ENCODE results near the gene RIN3.

Gene RIN3

GRCh38 chr14:92556863-92557543, 43.4 kb downstream of the RIN3 start:
- no peak for DNase-seq

- DNase-seq, result no peak
These were observed 43.9 kb downstream of the RIN3 start for GRCh38 chr14:92557544-92557912.

GRCh38 chr14:92558319-92558718, 44.7 kb downstream of the RIN3 start:
- DNase-seq, result no peak

GRCh38 chr14:92559486-92559885, 45.9 kb downstream of the RIN3 start:
- no peak for DNase-seq

- no peak for DNase-seq
These were observed 46.7 kb downstream of the RIN3 start for GRCh38 chr14:92560106-92560865.

- DNase-seq, result no peak
These were observed 48.4 kb downstream of the RIN3 start for GRCh38 chr14:92561906-92562479.

- no peak for DNase-seq
These were observed 49.8 kb downstream of the RIN3 start for GRCh38 chr14:92563359-92563758.

- DNase-seq, result no peak
These were observed 50.2 kb downstream of the RIN3 start for GRCh38 chr14:92563765-92564285.

- no peak for DNase-seq
These were observed 50.9 kb downstream of the RIN3 start for GRCh38 chr14:92564344-92565039.

- no peak for DNase-seq
These were observed 51.6 kb downstream of the RIN3 start for GRCh38 chr14:92565040-92565717.

DNA sequence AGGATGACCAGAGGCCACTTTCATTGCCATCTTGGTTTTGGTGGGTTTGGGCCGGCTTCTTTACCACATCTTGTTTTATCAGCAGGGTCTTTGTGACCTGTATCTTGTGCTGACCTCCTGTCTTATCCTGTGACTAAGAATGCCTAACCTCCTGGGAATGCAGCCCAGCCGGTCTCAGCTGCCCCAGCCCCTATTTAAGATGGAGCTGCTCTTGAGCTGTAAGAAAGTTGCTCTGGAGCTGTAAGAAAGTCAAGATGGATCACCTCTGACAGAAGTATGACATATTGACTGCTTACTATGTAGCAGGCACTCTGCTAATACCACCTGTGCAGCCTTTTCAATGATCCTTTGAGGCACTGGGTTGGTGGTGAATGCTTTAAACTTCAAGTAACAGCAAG, 52.1 kb downstream of the RIN3 start:
- no peak for DNase-seq

DNA sequence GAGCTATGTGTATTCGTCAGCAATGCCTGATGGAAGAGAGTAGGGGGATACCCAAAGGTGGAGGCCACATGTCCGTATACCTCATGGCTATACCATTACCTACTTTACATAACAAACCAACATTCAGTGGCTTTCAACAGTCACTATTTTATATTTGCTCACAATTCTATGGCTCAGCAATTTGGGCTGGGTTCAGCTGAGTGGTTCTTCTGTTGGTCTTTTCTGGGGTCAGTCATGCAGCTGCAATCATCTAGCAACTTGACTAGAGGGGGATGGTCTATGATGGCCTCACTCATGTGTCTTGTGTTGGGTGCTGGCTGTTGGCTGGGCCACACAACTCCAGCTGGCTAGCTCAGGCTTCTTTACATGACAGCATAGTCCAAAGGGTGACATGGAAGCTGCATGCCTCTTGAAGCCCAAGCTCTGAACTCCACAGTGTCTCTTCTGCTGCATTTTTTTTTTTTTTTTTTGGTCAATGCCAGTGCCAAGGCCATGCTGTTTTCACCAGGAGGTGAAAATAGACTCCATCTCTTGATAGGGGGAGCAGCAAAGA, 53.7 kb downstream of the RIN3 start:
- DNase-seq, result no peak

DNA sequence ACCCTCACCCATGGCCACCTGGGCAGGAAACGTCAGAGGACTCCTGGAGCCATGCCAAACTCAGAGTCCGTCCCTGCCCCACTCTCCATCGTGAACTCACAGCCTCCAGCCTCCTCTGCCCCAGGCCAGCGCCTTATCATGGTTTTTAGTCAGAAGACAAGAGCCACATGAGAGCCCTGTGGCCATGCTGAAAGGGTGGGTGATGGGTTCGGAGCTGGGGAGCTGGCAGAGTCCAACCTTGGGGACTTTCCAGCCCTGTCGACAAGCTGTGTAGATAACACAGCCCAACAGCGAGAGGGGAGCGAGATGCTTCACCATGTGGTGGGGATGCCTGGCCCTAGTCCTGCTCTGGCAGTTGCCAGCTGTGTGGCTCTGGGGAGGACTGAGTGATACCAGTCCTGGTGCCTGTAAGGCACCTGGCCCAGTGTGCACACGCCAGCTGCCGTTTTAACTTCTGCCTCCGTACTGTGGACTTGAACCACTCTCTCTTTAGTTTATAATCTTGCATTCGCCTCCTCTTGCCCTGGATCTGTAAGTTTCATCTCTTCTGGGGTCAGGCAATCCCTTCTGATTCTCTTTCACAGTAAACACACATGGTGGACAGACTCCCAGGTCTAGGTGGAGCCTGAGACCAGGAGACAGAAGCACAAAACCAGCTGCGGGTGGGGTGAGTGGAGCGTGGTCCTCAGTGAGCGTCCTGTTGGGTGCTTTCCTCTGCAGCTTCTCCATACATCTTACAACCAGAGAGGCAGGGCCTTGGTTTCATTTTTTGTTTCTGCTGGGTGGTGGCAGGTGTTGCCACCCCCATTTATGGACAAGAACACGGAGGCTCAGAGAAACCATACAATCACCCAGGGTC, 55.3 kb downstream of the RIN3 start:
- DNase-seq, result no peak

GRCh38 chr14:92570674-92571262, 57.2 kb downstream of the RIN3 start:
- DNase-seq, result no peak

- no peak for DNase-seq
These were observed 58.5 kb downstream of the RIN3 start for GRCh38 chr14:92572050-92572449.

GRCh38 chr14:92573761-92574498, 60.3 kb downstream of the RIN3 start:
- DNase-seq, result no peak

- DNase-seq, result no peak
These were observed 61.6 kb downstream of the RIN3 start for GRCh38 chr14:92575061-92575747.

DNA sequence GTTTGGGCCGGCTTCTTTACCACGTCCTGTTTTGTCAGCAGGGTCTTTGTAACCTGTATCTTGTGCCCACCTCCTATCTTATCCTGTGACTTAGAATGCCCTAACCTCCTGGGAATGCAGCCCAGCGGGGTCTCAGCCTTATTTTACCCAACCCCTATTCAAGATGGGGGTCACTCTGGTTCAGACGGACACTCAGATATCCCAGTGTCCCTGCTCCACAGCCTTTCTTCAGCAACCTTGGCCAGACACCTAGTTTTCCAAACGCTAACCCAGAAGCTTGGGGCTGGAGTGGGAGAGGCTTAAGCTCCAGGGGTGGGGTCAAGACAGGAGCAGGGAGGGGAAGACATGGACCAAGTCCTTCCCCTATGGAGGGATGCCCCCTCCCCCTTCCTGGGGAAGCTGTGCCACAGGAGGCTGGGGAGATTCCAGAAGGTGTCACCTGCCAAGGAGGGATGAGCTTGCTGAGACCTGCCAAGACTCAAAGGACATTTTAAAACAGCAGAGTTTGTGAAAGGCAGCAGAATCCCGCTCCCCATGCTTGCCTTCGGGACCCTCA, 62.2 kb downstream of the RIN3 start:
- no peak for DNase-seq

GRCh38 chr14:92577321-92577742, 63.8 kb downstream of the RIN3 start:
- no peak for DNase-seq

Data from eye (tissue), 1 donor.